ENCODE results near the gene TIMP4.

DNA sequence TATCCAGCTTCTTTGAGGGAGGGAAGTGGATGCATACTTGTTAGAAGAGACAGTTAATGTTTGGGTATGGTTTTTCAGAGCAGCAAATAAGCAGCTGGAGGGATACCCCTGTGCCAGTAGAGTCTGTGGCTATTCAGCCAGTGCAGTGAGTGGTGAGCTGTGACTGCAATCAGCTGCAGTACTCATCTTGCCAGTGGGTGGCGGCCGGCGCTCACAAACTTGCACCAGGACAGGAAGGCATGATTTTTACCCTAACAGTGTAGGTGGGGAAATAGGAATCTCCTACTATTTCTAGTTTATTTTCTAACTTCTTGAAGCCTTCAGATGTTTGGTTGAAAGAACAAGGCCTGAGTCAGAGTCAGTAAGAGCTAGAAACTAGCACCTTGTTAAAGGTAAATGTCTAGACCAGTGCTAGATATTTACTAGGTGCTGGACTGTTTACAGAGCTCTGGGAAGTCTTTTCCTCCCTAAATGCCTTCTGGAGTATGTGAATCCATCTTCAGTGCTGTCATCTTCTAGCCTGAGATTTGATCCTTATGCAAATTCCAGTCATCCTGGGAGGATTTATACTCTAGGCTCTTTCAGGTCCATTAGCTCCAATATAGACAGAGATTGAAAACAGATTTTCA lies 23.6 kb downstream of the TIMP4 start:
- TF ChIP-seq, protein P1, sequence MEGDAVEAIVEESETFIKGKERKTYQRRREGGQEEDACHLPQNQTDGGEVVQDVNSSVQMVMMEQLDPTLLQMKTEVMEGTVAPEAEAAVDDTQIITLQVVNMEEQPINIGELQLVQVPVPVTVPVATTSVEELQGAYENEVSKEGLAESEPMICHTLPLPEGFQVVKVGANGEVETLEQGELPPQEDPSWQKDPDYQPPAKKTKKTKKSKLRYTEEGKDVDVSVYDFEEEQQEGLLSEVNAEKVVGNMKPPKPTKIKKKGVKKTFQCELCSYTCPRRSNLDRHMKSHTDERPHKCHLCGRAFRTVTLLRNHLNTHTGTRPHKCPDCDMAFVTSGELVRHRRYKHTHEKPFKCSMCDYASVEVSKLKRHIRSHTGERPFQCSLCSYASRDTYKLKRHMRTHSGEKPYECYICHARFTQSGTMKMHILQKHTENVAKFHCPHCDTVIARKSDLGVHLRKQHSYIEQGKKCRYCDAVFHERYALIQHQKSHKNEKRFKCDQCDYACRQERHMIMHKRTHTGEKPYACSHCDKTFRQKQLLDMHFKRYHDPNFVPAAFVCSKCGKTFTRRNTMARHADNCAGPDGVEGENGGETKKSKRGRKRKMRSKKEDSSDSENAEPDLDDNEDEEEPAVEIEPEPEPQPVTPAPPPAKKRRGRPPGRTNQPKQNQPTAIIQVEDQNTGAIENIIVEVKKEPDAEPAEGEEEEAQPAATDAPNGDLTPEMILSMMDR (conservative IDR thresholded peaks at IDR 0.05): peak; percentile 96
- TF ChIP-seq EZH2 (IDR thresholded peaks at IDR 0.05; ENCODE audit: low read depth): no peak
